SU-DHL-6 (cell line): ENCODE data around the gene ZNF182.
A peak's percentile ranks its signal among the peaks of the same experiment; 100 is the strongest.
"Not testable (repeated sequence)": the region's sequence is repeated elsewhere in the genome, so short reads cannot be mapped to it uniquely, and the experiment has no call there.

Experiments used
- H2AFZ ChIP-seq: fragments of 200-600 bp; sonication (generic); 2 replicates; pipeline ENCODE4 v1.6.1; 2014; ENCODE audit warnings: low read depth, mild to moderate bottlenecking, moderate library complexity, mixed read lengths, antibody characterized with exemption, low read length; ENCODE audit not compliant: severe bottlenecking
- H3F3A ChIP-seq: fragments of 200-600 bp; shearing (Covaris generic); 2 replicates; pipeline ENCODE4 v1.6.0; 2016; ENCODE audit warnings: antibody characterized with exemption, mild to moderate bottlenecking; ENCODE audit not compliant: insufficient read depth
- H3K27ac ChIP-seq: fragments of 200-600 bp; sonication (generic); 2 replicates; pipeline ENCODE4 v1.5.1; 2016; ENCODE audit warnings: low read depth, mild to moderate bottlenecking, low read length, moderate library complexity, mixed read lengths
- H3K27me3 ChIP-seq: fragments of 200-600 bp; sonication (generic), shearing (Covaris generic); 2 replicates; pipeline ENCODE4 v1.6.0; 2014; ENCODE audit warnings: mild to moderate bottlenecking, low read length
- H3K36me3 ChIP-seq: fragments of 200-600 bp; sonication (generic); 2 replicates; pipeline ENCODE4 v1.6.1; 2014; ENCODE audit warnings: mild to moderate bottlenecking, low read length, mixed read lengths
- H3K4me2 ChIP-seq: fragments of 300-600, 200-600 bp; shearing (Covaris generic), sonication (generic); 2 replicates; pipeline ENCODE4 v1.6.0; 2014; ENCODE audit warnings: low read length, low read depth, mild to moderate bottlenecking; ENCODE audit not compliant: poor library complexity, severe bottlenecking
- H3K4me3 ChIP-seq: fragments of 200-600 bp; sonication (generic); 2 replicates; pipeline ENCODE4 v1.5.1; 2014; ENCODE audit warnings: antibody characterized with exemption, low read length, mild to moderate bottlenecking, mixed read lengths; ENCODE audit not compliant: insufficient read depth, poor library complexity, severe bottlenecking
- H3K79me2 ChIP-seq: fragments of 200-600 bp; sonication (generic); 2 replicates; pipeline ENCODE4 v1.6.1; 2014; ENCODE audit warnings: mild to moderate bottlenecking, low read length, moderate library complexity; ENCODE audit not compliant: insufficient read depth
- H3K9ac ChIP-seq: fragments of 200-600 bp; sonication (generic); 2 replicates; pipeline ENCODE4 v1.7.0; 2014; ENCODE audit warnings: mild to moderate bottlenecking, low read length
- H3K9me2 ChIP-seq: fragments of 200-600 bp; sonication (generic); replicated peaks from 2 replicates; pipeline ENCODE4 v1.6.1; 2014; ENCODE audit warnings: low read length; ENCODE audit not compliant: insufficient read depth
- H3K9me3 ChIP-seq: fragments of 200-600 bp; sonication (generic); 2 replicates; pipeline ENCODE4 v1.6.1; 2014; ENCODE audit warnings: low read length, mixed read lengths; ENCODE audit not compliant: insufficient read depth
- H4K20me1 ChIP-seq: fragments of 200-600 bp; sonication (generic); 2 replicates; pipeline ENCODE4 v1.6.1; 2014; ENCODE audit warnings: low read depth, mild to moderate bottlenecking, antibody characterized with exemption, low read length, moderate library complexity, mixed read lengths
- CTCF ChIP-seq: fragments of 200-600 bp; sonication (generic); IDR thresholded peaks from one replicate; pipeline ENCODE4 v1.5.1; 2017; ENCODE audit warnings: antibody characterized with exemption, mild to moderate bottlenecking, low read length, moderate library complexity; ENCODE audit not compliant: insufficient read depth, poor library complexity, severe bottlenecking
- EZH2phosphoT487 ChIP-seq: fragments of 200-600 bp; sonication (generic), shearing (Covaris generic); conservative IDR thresholded peaks from 2 replicates; pipeline ENCODE4 v1.6.1; 2018; ENCODE audit warnings: mild to moderate bottlenecking, antibody characterized with exemption, low read length, moderate library complexity, mixed read lengths

Gene ZNF182

DNA sequence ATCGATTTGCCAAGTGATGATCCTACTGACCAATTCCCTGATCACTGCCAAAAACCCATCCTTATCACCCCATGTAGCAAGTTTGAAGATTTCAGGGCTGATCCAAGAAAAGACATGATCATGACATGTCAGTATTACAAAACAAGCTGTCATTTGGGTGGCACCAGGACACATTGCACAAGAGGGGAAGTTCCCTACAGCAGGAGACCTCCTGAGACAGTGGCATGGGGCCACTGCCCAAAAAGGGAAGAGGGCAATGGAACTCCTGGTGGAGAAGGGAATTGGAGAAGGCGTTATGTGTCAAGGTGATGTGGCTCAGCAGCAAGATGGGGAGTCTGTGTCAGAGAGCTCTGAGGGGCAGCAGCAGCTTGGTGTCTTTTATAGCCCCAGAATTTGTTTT, 43.4 kb downstream of the ZNF182 start:
- peak overlapping the region; percentile 58 for H3K27ac ChIP-seq
- H3K4me3 ChIP-seq: no peak overlapping the region
- H3K9me3 ChIP-seq: no peaks in the 10 kb centered on the region
- no peaks in the 10 kb centered on the region for H4K20me1 ChIP-seq
- no peaks in the 10 kb centered on the region for H3K9me2 ChIP-seq
- TF ChIP-seq CTCF: no peak
- no peak for TF ChIP-seq EZH2phosphoT487
- peak overlapping the region; percentile 35 for H3K9ac ChIP-seq
- no peaks in the 10 kb centered on the region for H3K79me2 ChIP-seq
- peak overlapping the region; percentile 37 for H3K4me2 ChIP-seq
- no peak overlapping the region for H2AFZ ChIP-seq
- H3K36me3 ChIP-seq: no peaks in the 10 kb centered on the region
- H3K27me3 ChIP-seq: no peaks in the 10 kb centered on the region
- no peaks in the 10 kb centered on the region for H3F3A ChIP-seq

DNA sequence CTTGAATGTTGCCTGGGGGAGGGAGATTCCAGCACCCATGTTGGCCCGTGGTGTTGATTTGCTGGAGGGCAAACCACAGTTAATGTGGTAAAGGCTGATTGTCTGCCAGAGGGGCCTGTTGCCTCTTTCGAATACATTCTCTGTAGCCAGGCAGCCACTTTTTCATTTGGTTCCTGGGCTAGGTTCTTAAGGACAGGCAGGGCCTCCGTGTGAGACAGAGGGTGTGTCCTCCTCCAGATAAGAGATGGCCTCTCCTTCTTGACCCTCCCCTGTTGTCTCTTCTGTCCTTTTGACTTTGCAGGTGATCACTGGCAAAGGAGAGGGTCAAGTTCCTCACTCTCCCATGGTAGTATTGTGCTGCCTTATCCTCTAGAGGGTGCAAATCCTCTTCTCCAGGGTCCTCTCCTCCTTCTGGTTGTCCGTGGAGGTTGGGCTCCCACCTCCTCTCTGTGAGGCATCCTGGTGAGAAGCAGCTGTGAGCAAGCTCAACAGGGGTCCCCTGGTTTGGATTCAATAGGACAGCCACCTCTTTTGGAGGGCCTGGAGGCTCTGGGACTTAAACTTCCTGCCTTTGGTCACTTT, 44.9 kb downstream of the ZNF182 start:
- H4K20me1 ChIP-seq: no peaks in the 10 kb centered on the region
- H3K9me3 ChIP-seq: no peaks in the 10 kb centered on the region
- no peaks in the 10 kb centered on the region for H3F3A ChIP-seq
- no peaks in the 10 kb centered on the region for H3K9me2 ChIP-seq
- no peak overlapping the region for H3K27ac ChIP-seq
- TF ChIP-seq EZH2phosphoT487 (no peak), CTCF (peak; percentile 14)
- H3K9ac ChIP-seq: no peak overlapping the region
- H3K27me3 ChIP-seq: no peaks in the 10 kb centered on the region
- H3K4me2 ChIP-seq: no peak overlapping the region
- no peak overlapping the region for H2AFZ ChIP-seq
- no peaks in the 10 kb centered on the region for H3K36me3 ChIP-seq
- H3K4me3 ChIP-seq: no peak overlapping the region
- no peaks in the 10 kb centered on the region for H3K79me2 ChIP-seq

- not testable (repeated sequence) for H3F3A ChIP-seq, H3K9ac ChIP-seq, H3K27me3 ChIP-seq, H3K79me2 ChIP-seq, H4K20me1 ChIP-seq, H3K9me2 ChIP-seq, H3K4me2 ChIP-seq, H3K27ac ChIP-seq, H2AFZ ChIP-seq, H3K36me3 ChIP-seq, H3K9me3 ChIP-seq, H3K4me3 ChIP-seq
Measured at GRCh38 chrX:47958206-47958605, 45.6 kb downstream of the ZNF182 start.

GRCh38 chrX:47956016-47956415, 47.8 kb downstream of the ZNF182 start:
- no peaks in the 10 kb centered on the region for H3K27me3 ChIP-seq
- H2AFZ ChIP-seq: no peak overlapping the region
- H3K36me3 ChIP-seq: 0 out of 2 replicates have a peak, but pooled peaks cover 3% of the 10 kb centered on the region
- no peaks in the 10 kb centered on the region for H3K9me3 ChIP-seq
- no peaks in the 10 kb centered on the region for H3K79me2 ChIP-seq
- H3K4me3 ChIP-seq: no peak overlapping the region
- H3K4me2 ChIP-seq: no peak overlapping the region
- H3K9ac ChIP-seq: no peak overlapping the region
- no peaks in the 10 kb centered on the region for H3F3A ChIP-seq
- H4K20me1 ChIP-seq: no peaks in the 10 kb centered on the region
- H3K27ac ChIP-seq: no peak overlapping the region
- TF ChIP-seq CTCF (no peak), EZH2phosphoT487 (no peak)
- H3K9me2 ChIP-seq: no peaks in the 10 kb centered on the region

DNA sequence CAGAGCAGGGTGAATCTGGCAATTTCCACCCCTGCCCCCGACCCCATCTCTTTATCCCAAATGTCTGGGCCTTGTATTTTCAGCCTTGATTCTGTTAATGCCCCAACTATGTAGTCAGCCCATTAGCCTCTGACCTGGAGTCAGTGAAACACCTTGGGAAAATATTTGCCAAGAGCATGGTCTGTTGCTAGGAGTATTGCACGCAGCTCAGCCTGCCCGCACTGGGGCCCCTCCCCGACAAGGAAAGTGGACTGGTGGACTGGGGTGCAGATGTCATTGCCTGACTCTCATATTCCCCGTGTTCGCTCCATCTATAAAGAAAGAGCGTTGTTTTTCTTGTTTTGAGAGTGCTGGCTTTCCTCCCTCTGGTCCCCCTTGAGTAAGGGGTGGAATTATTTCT, 48.5 kb downstream of the ZNF182 start:
- not testable (repeated sequence) for H3F3A ChIP-seq, H3K79me2 ChIP-seq, H3K9me2 ChIP-seq, H3K27me3 ChIP-seq, H2AFZ ChIP-seq, H3K36me3 ChIP-seq, H3K27ac ChIP-seq, H4K20me1 ChIP-seq, H3K9ac ChIP-seq, H3K4me2 ChIP-seq, H3K4me3 ChIP-seq, H3K9me3 ChIP-seq
